GM21528 (cell line): ENCODE results near the gene COMT.
"Not testable (repeated sequence)": the region's sequence is repeated elsewhere in the genome, so short reads cannot be mapped to it uniquely, and the experiment has no call there.

Experiments used
- ATAC-seq: cut with Tn5 transposase; IDR thresholded peaks from one replicate; pipeline ENCODE4 v1.9.1; 2021; ENCODE audit warnings: mild to moderate bottlenecking, moderate library complexity; ENCODE audit not compliant: unreplicated experiment, low FRiP score

COMT gene

DNA sequence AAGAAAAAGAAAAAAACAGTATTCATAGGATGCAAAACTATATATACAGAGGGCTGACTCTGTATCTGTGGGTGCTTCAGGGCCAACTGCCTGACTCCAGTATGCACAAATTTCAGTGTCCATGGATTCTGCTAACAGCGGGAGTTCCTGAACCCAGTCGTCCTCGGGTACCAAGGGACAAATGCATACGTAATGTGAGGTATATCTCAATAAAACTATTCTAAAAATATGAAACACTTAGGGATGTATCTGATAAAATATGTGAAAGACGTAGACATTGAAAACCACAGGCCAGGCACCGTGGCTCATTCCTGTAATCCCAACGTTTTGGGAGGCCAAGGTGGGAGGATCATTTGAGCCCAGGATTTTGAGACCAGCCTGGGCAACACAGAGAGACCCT lies 13.9 kb upstream of the COMT start:
- no peak for ATAC-seq

DNA sequence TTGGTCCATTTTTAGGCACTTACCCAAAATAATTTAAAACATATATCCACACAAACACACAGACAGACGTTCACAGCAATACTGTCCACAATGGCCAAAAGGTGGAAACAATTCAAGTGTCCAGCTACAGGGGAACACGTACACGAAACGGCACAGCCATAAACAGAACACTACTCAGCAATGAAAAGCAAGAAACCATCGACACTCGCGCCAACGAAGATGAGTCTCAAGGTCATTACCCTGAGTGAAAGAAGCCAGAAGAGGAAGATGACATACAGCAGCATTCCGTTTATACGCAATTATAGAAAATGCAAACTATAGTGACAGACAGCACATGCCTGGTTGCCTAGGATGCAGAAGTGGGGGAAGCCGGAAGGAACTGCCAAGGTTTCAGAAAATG lies 13.4 kb upstream of the COMT start:
- no peak for ATAC-seq

DNA sequence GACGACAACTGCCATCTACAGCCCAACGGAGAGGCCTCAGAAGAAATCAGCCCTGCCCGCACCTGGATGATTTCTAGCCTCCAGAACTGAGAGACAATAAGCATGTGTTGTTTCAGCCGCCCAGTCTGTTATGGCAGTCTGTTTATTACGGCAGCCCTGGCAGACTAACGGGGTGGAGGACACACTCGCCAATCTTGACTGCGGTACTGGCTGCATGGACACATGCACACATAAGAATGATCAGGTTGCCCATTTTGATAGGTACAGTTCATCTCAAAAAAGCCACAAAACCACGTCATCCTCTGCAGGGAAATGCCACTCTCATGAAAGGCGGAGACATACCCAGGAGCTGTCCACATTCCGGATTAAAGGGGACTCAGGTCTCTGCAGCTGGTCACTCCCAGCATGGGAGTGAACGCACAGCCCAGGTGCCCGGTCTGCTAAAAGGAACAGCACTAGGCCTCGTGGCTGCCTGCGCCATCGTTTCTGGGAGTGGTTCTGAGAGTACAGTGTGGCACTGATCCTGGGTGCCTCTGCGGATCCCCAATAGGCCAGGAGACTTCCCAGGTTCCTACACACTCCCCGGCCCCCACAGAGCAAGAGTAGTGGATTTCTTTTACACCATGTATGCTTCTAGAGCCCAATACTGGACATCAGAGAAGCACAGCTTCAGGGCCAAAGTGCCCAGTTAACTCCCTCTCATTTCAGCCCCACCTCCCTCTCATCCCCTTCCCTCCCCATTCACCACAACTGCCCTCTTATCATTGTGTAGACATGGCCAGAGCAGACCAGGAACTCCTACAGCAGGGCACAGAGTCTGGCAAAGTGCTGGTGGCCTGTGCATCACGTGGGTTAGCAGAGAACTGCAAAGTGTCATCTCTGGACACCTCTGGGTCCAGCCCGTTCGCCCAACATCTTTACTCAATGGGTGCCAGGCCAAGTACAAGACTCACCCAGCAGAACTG lies 11.7 kb upstream of the COMT start:
- ATAC-seq, result no peak

DNA sequence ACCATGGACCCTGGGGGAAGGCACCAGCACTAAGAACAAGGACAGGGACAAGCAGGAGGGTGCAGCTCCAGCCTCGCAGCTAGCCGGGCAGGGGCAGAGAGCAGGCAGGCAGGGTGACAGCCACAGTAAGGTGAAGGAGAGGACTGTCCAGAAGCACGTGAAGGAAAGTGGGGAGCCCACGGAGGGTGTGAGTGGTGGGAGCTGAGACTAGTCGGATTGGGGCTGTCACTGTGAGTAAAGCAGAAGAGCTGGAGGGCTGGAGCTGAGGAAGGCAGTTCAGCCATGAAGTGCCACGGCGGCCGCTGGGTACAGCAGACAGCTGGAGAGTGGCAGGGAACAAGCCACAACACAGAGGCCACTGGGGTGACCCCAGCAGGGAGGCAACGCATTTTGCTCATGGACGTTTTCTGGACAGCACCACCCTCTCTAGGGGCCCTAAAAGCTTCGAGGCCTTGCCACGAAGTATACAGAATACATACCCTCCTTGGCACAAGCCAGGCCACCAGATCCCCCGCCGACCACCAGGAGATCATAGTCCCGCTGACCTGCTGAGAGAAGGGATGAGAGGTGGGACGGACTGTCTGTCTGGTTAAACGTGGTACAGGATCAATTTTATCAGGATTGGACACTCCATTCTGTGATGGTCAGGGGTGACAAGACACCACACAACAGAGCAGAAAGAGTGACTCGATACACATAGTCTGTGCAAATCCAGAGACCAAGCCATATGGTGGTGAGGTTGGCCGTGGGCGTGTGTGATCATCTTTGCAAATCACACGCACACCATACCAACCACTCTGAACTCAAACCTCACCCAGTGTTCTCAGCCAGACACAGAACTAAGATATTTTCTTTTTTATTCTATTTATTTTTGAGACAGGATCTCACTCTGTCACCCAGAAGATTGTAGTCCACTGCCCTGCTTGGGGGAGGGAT lies 10.8 kb upstream of the COMT start:
- no peak for ATAC-seq

DNA sequence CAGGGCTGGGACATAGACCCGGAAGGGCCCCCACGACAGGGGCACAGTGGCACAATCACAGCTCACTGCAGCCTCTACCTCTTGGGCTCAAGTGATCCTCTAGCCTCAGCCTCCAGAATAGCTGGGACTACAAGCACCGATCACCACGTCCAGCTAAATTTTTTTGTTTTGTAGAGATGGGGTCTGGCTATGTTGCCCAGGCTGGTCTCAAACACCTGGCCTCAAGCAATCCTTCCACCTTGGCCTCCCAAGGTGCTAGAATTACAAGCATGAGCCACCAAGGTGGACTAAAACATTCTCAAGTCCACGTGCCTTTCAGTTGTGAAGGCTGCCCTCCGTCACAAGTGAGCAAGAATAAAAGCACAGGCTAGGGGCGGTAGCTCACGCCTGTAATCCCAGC lies 10.1 kb upstream of the COMT start:
- no peak for ATAC-seq

DNA sequence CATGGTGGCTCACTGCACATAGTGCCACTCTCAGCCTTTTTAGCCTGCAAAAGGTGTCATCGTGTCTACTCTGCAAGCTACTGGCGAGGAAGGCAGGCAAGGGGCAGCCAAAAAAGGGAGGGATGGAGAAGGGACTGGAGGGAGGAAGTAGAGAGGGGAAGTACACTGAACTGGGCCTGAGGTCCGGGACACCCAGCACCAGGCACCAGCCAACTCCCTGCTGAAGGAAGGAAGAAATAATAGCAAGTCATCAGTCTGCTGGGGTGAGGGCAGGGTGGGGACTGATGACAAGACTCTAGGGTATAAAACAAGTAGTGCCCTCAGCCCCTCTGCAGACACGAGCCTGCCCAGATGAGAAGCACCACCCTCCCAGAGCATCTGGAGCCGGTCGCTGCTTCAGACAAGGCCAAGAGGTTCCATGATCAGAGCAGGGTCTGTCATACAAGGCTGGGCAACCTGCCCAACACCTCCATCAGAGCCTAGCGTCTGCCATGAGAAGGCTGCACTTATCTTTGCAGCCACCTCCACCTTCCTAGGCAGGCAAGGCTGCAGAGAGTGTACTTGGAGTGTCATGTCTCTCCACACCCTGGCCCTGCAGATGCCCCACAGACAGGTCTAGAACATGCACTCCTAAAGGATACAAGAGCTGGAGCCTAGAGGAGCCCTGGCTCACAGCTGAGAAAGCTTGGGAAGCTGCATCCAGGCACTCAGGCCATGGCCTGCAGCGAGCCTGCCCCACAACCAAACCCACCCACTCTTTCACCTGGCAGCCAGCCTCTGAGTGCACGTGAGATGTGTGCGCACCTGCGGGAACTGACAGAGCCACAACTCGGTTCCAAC lies 9.0 kb upstream of the COMT start:
- ATAC-seq, result no peak

DNA sequence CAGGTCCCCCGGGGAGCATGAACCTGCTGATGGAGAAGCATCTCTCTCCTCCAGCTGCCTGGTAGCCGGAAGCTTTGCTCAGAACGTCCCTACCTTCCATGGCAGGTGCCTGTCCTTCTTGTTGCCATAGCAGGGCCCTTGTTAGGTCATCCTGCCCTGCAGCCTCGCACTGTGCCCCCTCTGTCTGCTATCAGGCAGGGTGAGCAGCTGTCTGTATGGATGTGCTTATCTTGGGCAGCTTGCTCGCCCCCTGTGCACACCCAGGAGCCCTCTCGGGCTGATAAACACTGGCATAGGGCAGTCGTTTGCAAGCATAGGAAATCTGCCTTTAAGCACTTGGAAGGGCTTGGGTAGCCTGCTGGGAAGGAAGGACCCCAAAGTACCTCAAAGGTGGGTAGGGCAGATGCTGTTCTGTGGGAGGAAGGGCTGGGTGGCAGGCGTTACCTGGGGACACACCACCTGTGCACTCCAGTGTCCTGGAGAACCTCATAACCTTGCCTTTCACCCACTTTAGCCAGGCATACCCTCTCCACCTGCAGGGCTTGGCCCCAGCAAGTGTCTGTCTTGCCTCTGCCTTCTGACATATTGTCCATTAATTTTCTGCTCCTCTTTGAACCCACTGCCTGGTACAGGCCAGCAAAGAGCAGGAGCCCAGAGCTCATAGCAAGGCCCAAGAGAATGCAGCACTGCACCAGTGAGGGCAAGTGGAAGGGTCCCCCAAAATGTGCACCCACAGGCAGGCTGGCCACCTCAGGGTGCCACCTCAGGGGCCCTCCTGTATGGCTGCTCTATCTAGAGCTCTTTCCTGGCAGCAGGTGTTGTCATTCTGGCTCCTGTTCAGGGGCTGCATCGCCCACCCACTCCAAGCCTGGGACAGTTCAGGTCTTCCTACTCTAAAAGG lies 8.0 kb upstream of the COMT start:
- no peak for ATAC-seq

DNA sequence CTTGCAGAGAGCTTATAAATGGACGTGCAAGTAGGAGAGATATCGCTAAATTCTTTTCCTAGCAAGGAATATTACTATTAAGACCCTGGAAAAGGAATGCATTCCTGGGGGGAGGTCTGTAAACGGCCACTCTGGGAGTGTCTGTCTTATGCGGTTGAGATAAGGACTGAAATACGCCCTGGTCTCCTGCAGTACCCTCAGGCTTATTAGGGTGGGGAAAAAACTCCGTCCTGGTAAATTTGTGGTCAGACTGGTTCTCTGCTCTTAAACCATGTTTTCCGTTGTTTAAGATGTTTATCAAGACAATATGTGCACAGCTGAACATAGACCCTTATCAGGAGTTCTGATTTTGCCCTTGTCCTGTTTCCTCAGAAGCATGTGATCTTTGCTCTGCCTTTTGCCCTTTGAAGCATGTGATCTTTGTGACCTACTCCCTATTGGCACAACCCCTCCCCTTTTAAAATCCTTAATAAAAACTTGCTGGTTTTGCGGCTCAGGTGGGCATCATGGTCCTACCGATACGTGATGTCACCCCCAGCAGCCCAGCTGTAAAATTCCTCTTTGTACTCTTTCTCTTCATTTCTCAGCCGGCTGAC lies 6.4 kb upstream of the COMT start:
- ATAC-seq, result not testable (repeated sequence)

DNA sequence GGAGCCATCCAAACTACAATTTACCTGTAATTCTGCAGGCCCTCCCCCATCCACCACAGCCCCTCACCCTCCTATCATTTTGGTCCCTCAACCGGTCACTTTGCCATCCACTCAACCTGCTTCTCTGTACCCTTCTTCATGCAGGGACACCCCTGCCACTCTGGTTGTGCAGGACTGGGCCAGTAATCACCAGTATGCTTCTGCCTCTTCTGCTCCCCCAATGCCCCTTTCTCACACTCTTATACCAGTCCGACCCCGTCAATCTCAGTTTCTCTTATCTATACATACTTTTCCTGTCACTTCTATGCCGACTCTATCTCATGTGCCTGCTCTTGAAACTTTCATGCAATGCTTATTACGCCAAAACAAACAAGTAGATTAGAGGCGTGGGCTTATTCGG lies 5.1 kb upstream of the COMT start:
- no peak for ATAC-seq

DNA sequence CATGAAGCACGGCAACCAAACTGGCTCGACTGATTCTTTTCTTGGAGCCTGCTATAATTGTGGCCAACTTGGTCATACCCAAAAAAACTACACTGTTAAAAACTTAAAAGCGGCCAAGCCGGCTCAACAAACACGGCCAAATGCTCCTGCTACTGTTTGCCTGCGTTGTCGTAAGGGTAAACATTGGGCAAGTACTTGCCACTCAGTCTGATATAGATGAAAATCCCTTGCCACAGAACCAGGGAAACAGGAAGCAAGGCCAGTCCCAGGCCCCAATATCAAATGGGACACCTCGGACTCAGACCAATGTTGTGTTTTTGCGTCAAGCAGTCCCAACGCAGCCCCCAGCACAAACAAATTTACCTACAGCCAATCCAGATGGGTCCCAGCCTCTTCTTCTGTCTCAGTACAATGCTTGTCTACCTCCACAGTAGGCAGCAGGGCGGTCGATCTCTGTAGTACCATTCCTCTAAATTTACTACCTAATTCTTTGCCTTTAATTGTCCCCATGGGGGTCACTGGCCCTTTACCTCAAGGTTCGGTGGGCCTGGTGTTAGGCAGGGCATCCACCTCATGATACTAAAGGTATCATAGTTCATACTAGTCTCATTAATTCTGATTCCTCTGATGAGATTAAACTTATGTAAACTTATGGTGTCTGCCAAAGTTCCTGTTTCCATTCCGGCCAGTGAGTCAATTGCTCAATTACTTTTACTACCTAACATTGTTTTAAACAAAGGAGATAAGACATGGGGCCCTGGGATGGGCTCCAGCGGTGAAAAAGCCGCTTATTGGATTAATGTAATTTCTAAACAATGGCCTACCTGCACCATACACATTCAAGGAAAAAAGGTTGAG lies 3.7 kb upstream of the COMT start:
- ATAC-seq, result no peak

DNA sequence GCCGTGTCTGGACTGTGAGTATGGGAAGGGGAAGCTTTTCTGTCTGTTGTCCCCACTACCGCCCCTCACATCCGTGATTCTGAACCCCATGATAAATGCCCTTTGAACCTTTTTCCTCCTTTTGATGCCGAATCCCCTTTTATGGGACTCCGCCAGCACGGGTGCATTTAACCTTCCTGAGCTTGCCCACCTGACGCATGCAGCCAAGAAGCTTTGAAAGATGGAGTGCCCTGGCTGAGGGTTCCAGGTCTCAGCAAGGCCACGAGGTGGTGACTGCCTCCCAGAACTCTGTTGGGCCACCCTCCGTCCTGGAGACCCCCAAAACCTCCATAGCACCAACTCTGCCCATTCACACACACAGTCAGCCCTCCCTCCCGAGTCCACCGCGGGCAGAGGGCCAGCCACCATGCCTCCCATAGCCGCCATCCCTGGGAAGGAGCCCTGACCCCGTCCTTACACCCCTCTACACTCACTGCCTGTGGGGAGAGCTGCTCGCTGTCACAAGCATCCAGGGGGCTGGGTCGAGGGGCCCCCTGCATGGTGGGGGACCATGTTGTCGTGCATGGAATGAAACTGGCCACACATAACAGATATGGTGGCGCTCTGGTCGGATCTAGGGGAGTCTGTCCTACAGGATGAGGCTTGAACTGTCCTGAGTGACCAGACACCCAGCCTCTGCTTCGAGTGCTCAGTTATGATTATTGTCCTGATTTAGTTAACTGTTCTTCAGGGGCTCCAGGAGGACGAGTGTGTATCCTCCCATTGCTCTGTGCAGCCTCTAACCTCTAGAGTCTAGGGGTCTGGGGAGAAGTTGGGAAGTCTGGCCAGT lies 822 bp upstream of the COMT start:
- ATAC-seq, result no peak

DNA sequence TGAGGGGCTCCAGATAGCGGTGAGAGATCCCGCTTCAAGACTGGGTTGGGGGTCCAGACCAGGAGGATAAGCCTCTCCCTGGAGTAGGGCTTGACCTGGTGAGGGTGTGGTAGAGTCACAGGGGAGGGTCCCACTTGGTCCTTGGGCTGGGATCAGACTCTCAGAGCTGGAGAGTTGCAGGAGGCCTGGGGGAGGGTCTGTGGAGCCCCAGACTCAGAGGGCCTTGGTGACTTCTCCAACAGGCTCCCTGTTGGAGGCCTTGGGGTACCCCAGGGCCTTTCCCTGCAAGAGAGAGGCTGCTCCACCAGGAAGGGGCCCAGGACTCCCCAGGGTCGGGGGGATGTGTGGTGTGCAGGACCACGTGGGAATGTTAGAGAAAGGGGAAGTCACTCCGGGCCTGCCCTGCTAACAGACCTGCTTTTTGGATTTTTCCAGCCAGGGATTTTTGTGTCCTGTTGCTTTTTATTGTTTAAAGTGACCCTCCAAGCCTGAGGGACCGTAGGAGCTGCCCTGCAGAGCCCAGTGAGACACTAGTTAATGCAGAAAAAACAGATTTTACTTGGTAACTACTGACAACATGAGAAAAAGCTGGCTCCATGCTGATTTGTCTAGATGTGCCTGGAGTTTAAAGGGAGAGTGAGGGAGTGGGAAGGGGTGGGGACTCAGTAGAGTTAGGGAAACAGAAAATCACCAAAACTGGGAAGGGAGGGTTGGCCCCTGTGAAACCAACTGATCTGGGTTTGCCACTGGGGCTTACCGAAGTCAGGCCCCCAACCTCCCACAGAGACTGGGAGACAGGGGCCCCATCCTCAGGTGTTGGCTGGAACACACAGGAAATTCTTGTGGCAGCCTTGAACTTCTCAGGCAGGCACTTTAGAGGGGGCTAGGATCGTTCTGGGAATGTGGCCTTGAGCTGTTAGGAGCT lies 847 bp downstream of the COMT start:
- ATAC-seq, result no peak

DNA sequence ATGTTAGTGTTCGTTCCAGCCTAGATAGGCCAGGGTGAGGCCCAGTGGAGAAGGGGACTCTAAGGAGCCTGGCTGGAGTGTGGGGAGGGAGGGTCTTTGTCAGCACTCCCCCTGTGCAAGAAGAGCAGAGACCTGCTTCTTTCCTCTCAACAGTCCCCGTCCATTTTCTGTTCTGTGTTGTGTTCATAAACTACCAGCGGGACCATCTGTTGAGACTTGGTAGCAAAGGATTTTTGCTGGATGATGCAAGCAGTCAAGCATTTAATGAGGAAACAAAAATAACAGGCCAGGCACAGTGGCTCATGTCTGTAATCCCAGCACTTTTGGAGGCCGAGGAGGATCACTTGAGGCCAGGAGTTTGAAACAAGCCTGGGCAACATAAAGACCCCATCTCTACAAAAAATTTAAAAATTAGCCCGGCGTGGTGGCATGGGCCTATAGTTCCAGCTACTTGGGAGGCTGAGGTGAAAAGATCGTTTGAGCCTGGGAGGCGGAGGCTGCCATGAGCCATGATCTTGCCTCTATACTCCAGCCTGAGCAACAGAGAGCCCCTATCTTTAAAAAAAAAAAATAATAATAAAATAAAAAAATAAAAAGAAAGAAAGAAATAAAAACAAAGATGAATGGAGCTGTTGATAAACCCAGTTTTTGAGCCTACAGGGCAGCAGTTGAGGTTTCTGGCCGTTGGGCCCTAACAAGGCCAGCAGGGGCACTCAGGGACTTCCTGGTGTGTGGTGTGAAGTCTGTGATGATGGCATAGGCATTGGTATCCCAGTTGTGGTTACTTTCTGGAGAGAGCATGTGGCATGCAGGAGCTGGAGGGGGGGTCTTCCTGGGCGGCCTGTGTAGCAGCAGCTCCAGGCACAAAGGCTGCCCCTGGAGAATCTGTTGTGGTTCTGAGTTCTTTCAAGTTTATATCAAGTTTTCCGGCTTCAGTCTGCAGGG lies 1.8 kb downstream of the COMT start:
- ATAC-seq, result no peak

DNA sequence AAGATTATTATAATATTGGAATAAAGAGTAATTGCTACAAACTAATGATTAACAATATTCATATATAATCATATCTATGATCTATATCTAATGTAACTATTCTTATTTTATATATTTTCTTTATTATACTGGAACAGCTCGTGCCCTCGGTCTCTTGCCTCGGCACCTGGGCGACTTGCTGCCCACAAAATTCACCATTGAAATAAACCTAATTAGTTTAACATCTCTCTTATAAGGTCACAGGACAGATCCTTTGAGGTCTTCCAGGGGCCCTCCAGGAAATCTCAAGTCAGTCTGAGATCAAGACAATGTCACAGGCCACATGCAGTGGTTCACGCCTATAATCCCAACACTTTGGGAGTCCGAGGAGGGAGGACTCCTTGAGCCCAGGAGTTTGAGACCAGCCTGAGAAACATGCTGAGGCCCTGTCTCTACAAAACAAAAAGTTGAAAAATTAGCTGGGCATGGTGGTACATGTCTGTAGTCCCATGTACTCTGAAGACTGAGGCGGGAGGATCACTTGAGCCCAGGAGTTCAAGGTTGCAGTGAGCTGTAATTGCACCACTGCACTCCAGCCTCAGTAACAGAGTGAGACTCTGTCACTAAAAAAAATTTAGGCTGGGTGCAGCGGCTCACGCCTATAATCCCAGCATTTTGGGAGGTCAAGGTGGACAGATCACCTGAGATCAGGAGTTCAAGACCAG lies 6.6 kb downstream of the COMT start:
- ATAC-seq, result no peak

DNA sequence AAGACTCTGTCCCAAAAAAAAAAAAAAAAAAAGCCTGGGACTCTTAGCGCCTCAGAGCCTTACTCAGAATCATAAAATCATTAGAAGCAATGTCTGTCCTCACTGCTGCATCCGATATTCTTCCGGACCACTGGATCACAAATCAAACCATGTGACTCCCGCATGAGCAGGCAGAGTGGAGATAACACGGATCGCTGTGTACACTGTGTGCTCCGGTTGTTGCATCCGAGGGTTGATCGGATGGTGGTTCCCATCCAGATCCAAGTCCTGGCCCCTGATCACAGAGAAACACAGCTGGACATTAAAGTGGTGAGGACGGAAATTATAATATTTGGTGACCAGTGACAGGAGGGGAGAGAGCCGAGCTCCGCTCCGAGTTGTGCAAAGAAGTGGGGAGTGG lies 9.8 kb downstream of the COMT start:
- no peak for ATAC-seq
